IMR-90 (cell line): ENCODE data around the gene MTAP. TPM values are rescaled to one million over a fixed set of nuclear protein-coding genes. Genes with fewer than 3 reads are reported as not detected.

Source experiments
- ATAC-seq: fragments of 200-7000 bp; cut with Tn5 transposase; 2 replicates; pipeline ENCODE4 v1.9.1; 2020; ENCODE audit warnings: low read depth, mild to moderate bottlenecking, moderate library complexity
- BruUV-seq: library from RNA; stranded (reverse); fragments of 400-500 nt; replicated peaks from 2 replicates; lab custom pipeline; 2021; lab: Mats Ljungman, UMichigan
- CTCF ChIA-PET: fragments of 300-600 bp; formaldehyde crosslinking; extraction: SDS; loops from one replicate; lab custom pipeline; 2021; ENCODE audit warnings: antibody characterized with exemption; lab: Yijun Ruan, JAX
- POLR2A ChIA-PET: fragments of 300-600 bp; sonication (Branson Sonifier 250); formaldehyde crosslinking; loops from one replicate; lab custom pipeline; 2022; ENCODE audit warnings: antibody characterized with exemption; ENCODE audit not compliant: unreplicated experiment; lab: Charles Lee
- DNase-seq: peaks from one replicate; pipeline ENCODE4 v3.0.0; 2013
- H2AFZ ChIP-seq: replicated peaks from 2 replicates; pipeline ENCODE3; 2013; ENCODE audit warnings: low read length, mild to moderate bottlenecking; ENCODE audit not compliant: poor library complexity
- H2AK5ac ChIP-seq: 2 replicates; pipeline ENCODE4 v1.6.1; 2013; ENCODE audit warnings: low read depth, low read length, inconsistent platforms
- H2AK9ac ChIP-seq: replicated peaks from 2 replicates; pipeline ENCODE3; 2013; ENCODE audit warnings: mild to moderate bottlenecking, low read depth, low read length, moderate library complexity; ENCODE audit not compliant: poor library complexity
- H2BK120ac ChIP-seq: 2 replicates; pipeline ENCODE4 v1.6.1; 2013; ENCODE audit warnings: low read depth, low read length, inconsistent platforms
- H2BK15ac ChIP-seq: 3 replicates; pipeline ENCODE4 v1.6.1; 2013; ENCODE audit warnings: low read depth, low read length, inconsistent platforms
- H2BK20ac ChIP-seq: 2 replicates; pipeline ENCODE4 v1.6.1; 2013; ENCODE audit warnings: low read depth, mild to moderate bottlenecking, inconsistent platforms, low read length, moderate library complexity
- H2BK5ac ChIP-seq: 2 replicates; pipeline ENCODE4 v1.6.1; 2013; ENCODE audit warnings: mild to moderate bottlenecking, low read depth, low read length, inconsistent platforms; ENCODE audit not compliant: poor library complexity, severe bottlenecking
- H3K14ac ChIP-seq: replicated peaks from 2 replicates; pipeline ENCODE4 v1.6.1; 2013; ENCODE audit warnings: low read depth, low read length, inconsistent platforms
- H3K18ac ChIP-seq: 2 replicates; pipeline ENCODE4 v1.6.1; 2013; ENCODE audit warnings: low read depth, low read length, control low read depth
- H3K23ac ChIP-seq: 2 replicates; pipeline ENCODE4 v1.6.1; 2013; ENCODE audit warnings: low read depth, low read length, inconsistent platforms
- H3K27ac ChIP-seq: 2 replicates; pipeline ENCODE4 v1.5.1; 2013; ENCODE audit warnings: mild to moderate bottlenecking, control low read depth, low read length; ENCODE audit not compliant: insufficient read depth
- H3K27me3 ChIP-seq: 2 replicates; pipeline ENCODE4 v1.6.1; 2013; ENCODE audit warnings: low read length; ENCODE audit not compliant: control insufficient read depth, insufficient read depth
- H3K36me3 ChIP-seq: 2 replicates; pipeline ENCODE4 v1.6.1; 2013; ENCODE audit warnings: low read length, mixed read lengths; ENCODE audit not compliant: control insufficient read depth, insufficient read depth
- H3K4ac ChIP-seq: 2 replicates; pipeline ENCODE4 v1.6.1; 2013; ENCODE audit warnings: low read depth, low read length, inconsistent platforms
- H3K4me1 ChIP-seq: 2 replicates; pipeline ENCODE4 v1.6.1; 2013; ENCODE audit warnings: low read length, mixed read lengths; ENCODE audit not compliant: control insufficient read depth, insufficient read depth
- H3K4me2 ChIP-seq: 2 replicates; pipeline ENCODE4 v1.6.1; 2013; ENCODE audit warnings: low read depth, mild to moderate bottlenecking, control low read depth, low read length, moderate library complexity
- H3K4me3 ChIP-seq: 2 replicates; pipeline ENCODE4 v1.5.1; 2013; ENCODE audit warnings: low read depth, mild to moderate bottlenecking, control low read depth, low read length, moderate library complexity; ENCODE audit not compliant: insufficient read depth
- H3K56ac ChIP-seq: 2 replicates; pipeline ENCODE4 v1.6.1; 2013; ENCODE audit warnings: low read length, inconsistent platforms; ENCODE audit not compliant: insufficient read depth; ENCODE audit errors: extremely low read depth
- H3K79me1 ChIP-seq, 2 experiments: 2 replicates each; pipeline ENCODE4 v1.6.1; 2013; ENCODE audit warnings: low read length in 2 of 2, inconsistent platforms in 1 of 2, low read depth in 1 of 2
- H3K9ac ChIP-seq: 2 replicates; pipeline ENCODE4 v1.6.1; 2013; ENCODE audit warnings: low read depth, low read length, control low read depth
- H3K9me1 ChIP-seq: 2 replicates; pipeline ENCODE4 v1.6.1; 2013; ENCODE audit warnings: low read length, inconsistent platforms; ENCODE audit not compliant: insufficient read depth
- H3K9me3 ChIP-seq: 2 replicates; pipeline ENCODE4 v1.6.1; 2013; ENCODE audit warnings: low read length; ENCODE audit not compliant: control insufficient read depth, insufficient read depth
- H4K20me1 ChIP-seq: 2 replicates; pipeline ENCODE4 v1.6.1; 2013; ENCODE audit warnings: low read length, inconsistent platforms; ENCODE audit not compliant: insufficient read depth
- H4K5ac ChIP-seq: 2 replicates; pipeline ENCODE4 v1.6.1; 2013; ENCODE audit warnings: mild to moderate bottlenecking, low read depth, low read length, control low read depth
- H4K8ac ChIP-seq, 2 experiments: 2 replicates each; pipeline ENCODE4 v1.6.1; 2013; ENCODE audit warnings: low read depth in 2 of 2, low read length in 2 of 2, control low read depth in 1 of 2, inconsistent platforms in 1 of 2
- H4K91ac ChIP-seq: 2 replicates; pipeline ENCODE4 v1.6.1; 2013; ENCODE audit warnings: low read depth, low read length, inconsistent platforms; ENCODE audit not compliant: insufficient read depth
- CEBPB ChIP-seq: IDR thresholded peaks from 2 replicates; pipeline ENCODE4 v1.6.1; 2012; ENCODE audit warnings: low read depth, low read length, improper control_type of control experiment
- CHD1 ChIP-seq: IDR thresholded peaks from 2 replicates; pipeline ENCODE4 v1.6.1; 2012; ENCODE audit warnings: low read depth, low read length, improper control_type of control experiment
- CTCF ChIP-seq: conservative IDR thresholded peaks from 2 replicates; pipeline ENCODE4 v1.5.1; 2012; ENCODE audit warnings: mild to moderate bottlenecking, low read depth, low read length, improper control_type of control experiment
- FOS ChIP-seq: fragments of 150-350 bp; IDR thresholded peaks from 2 replicates; pipeline ENCODE4 v1.6.1; 2016; ENCODE audit warnings: low read depth, low read length
- MAZ ChIP-seq: IDR thresholded peaks from 2 replicates; pipeline ENCODE4 v1.6.1; 2012; ENCODE audit warnings: low read depth, mild to moderate bottlenecking, low read length, improper control_type of control experiment, moderate library complexity, borderline replicate concordance
- NFE2L2 ChIP-seq: fragments of 150-350 bp; IDR thresholded peaks from 2 replicates; pipeline ENCODE4 v1.6.1; 2016; ENCODE audit warnings: low read depth, mild to moderate bottlenecking, low read length
- POLR2A ChIP-seq: IDR thresholded peaks from 2 replicates; pipeline ENCODE4 v1.6.1; 2012; ENCODE audit warnings: mild to moderate bottlenecking, low read depth, low read length
- RCOR1 ChIP-seq: IDR thresholded peaks from 2 replicates; pipeline ENCODE4 v1.6.1; 2012; ENCODE audit warnings: mild to moderate bottlenecking, low read length, improper control_type of control experiment; ENCODE audit not compliant: insufficient replicate concordance
- RFX5 ChIP-seq: IDR thresholded peaks from 2 replicates; pipeline ENCODE4 v1.8.0; 2012; ENCODE audit warnings: low read depth, mild to moderate bottlenecking, low read length, moderate library complexity
- SMC3 ChIP-seq: fragments of 150-350 bp; IDR thresholded peaks from 2 replicates; pipeline ENCODE4 v1.6.1; 2016; ENCODE audit warnings: low read depth, mild to moderate bottlenecking, antibody characterized with exemption, low read length, moderate library complexity
- WGBS, 2 experiments: methylation state at CpG; one replicate each; pipeline versions ENCODE4 v1.1.5 to v1.1.7; 2013; ENCODE audit warnings: missing lambda C conversion rate in 2 of 2; ENCODE audit not compliant: insufficient read length in 1 of 2; ENCODE audit errors: extremely low coverage in 2 of 2; 5-methylcytosine and 5-hydroxymethylcytosine counted together
- dilution Hi-C: fragments of 300-500 bp; cut with HindIII; formaldehyde crosslinking; loops from one replicate; pipeline ENCODE4 v1.14.3; 2018; ENCODE audit warnings: low sequenced_read_pairs; ENCODE audit not compliant: unreplicated experiment
- in situ Hi-C: fragments of 300-500 bp; cut with MboI; formaldehyde crosslinking; loops from 3 replicates; pipeline ENCODE4 v1.14.3; 2019; ENCODE audit warnings: low sequenced_read_pairs, inconsistent platforms, mixed read lengths
- intact Hi-C: fragments of 100-400 bp; cut with micrococcal nuclease; formaldehyde crosslinking; loops from 2 replicates; pipeline ENCODE4 v1.10.0; 2022
- polyA plus RNA-seq, 3 experiments: library from polyadenylated mRNA; depleted of rRNA; stranded (reverse); fragments of >200 nt; gene quantifications; 2 replicates each; pipeline ENCODE4 v1.2.3, GENCODE V29; 2012; ENCODE audit warnings: low replicate concordance in 1 of 3
- total RNA-seq: library from RNA; depleted of rRNA; stranded (reverse); fragments of >200 nt; gene quantifications from 2 replicates; pipeline ENCODE4 v1.2.3, GENCODE V29; 2012

The MTAP gene
- total and polyA plus RNA-seq, 2 of the 4 experiments (the other 2 are of a cell fraction) = 15.7 to 50.9 TPM

GRCh38 chr9:21983561-21983935 is 181.1 kb downstream of the MTAP start:
- H2AK9ac ChIP-seq = no peak overlapping the region
- no peak overlapping the region for H3K14ac ChIP-seq
- no peak overlapping the region for H2BK20ac ChIP-seq
- H2AFZ ChIP-seq = no peak overlapping the region
- intact Hi-C loops (no loop called here), in situ Hi-C loops (loop anchor here (25.0 kb wide), 1 partner anchor 396 kb away; no protein-coding TSS in a partner anchor), dilution Hi-C loops (no loop called here)
- H3K27me3 ChIP-seq = peaks cover 6% of the 10 kb centered on the region
- ChIA-PET CTCF (interaction anchor here (0.9 kb wide), 1 partner anchor 136 kb away, joined by 3 read pairs; no protein-coding TSS in a partner anchor), POLR2A (no interaction called here)
- DNase-seq (no peak), ATAC-seq (no peak)
- no peak overlapping the region for H4K91ac ChIP-seq
- no peak overlapping the region for H3K4ac ChIP-seq
- no peak overlapping the region for H2BK120ac ChIP-seq
- H3K23ac ChIP-seq = no peak overlapping the region
- no TSS peak for BruUV-seq
- no peak overlapping the region for H4K8ac ChIP-seq
- no peaks in the 10 kb centered on the region for H3K9me3 ChIP-seq
- H3K4me2 ChIP-seq = no peak overlapping the region
- no peak overlapping the region for H3K18ac ChIP-seq
- no peak overlapping the region for H2AK5ac ChIP-seq
- no peak overlapping the region for H3K27ac ChIP-seq
- no peak overlapping the region for H3K56ac ChIP-seq
- H3K9me1 ChIP-seq = no peaks in the 10 kb centered on the region
- H3K4me1 ChIP-seq = peaks cover 2% of the 10 kb centered on the region; the same call in 1 of the 2 replicates
- H2BK5ac ChIP-seq = no peak overlapping the region
- H3K4me3 ChIP-seq = no peak overlapping the region
- H4K20me1 ChIP-seq = no peaks in the 10 kb centered on the region
- WGBS, 2 experiments = no CpG with 5 or more reads among the region's 1 CpG
- no peak overlapping the region for H3K9ac ChIP-seq
- no peak overlapping the region for H4K5ac ChIP-seq
- H2BK15ac ChIP-seq = no peak overlapping the region
- peaks cover 0 to 2% of the 10 kb centered on the region in 2 experiments; a peak in 1 of 4 replicates for H3K79me1 ChIP-seq
- H3K36me3 ChIP-seq = no peaks in the 10 kb centered on the region
- TF ChIP-seq CEBPB (no peak), RCOR1 (no peak), POLR2A (no peak), NFE2L2 (no peak), RFX5 (no peak), CTCF (no peak), SMC3 (no peak), MAZ (no peak), CHD1 (no peak), FOS (no peak)
